K562 (cell line): ENCODE data around the gene SRRT. TPM values are rescaled to one million over a fixed set of nuclear protein-coding genes. Genes with fewer than 3 reads are reported as not detected.

Experiments used
- CCNT2 ChIP-seq: IDR thresholded peaks from 2 replicates; pipeline ENCODE4 v1.6.1; 2011; ENCODE audit warnings: borderline replicate concordance, low read depth, mild to moderate bottlenecking, moderate library complexity, mixed read lengths, low read length; ENCODE audit not compliant: insufficient read length; ENCODE audit errors: extremely low read depth
- CREBBP ChIP-seq: IDR thresholded peaks from one replicate; pipeline ENCODE4 v1.6.1; 2012; ENCODE audit warnings: low read depth, mild to moderate bottlenecking, control low read depth, inconsistent platforms, low read length
- ELF2 ChIP-seq: fragments of 250-450 bp; sonication (Bioruptor Pico); IDR thresholded peaks from 2 replicates; pipeline ENCODE4 v1.5.0; 2021; ENCODE audit warnings: mild to moderate bottlenecking
- EZH2 ChIP-seq: IDR thresholded peaks from 2 replicates; pipeline ENCODE4 v1.6.1; 2012; ENCODE audit warnings: low read depth, mild to moderate bottlenecking, inconsistent platforms, low read length, borderline replicate concordance
- FOXM1 ChIP-seq, 2 experiments: fragments of 450-650 bp in 1 of 2; sonication (generic) in 1 of 2; formaldehyde crosslinking in 1 of 2; IDR thresholded peaks; 2 replicates each; pipeline versions ENCODE4 v1.6.1 to v1.9.0; 2017 to 2022; ENCODE audit warnings: low read depth in 2 of 2, mild to moderate bottlenecking in 2 of 2, missing genetic modification reagents in 1 of 2, moderate library complexity in 1 of 2
- GABPA ChIP-seq: fragments of 200-800 bp; sonication (Bioruptor generic); conservative IDR thresholded peaks from 2 replicates; pipeline ENCODE4 v1.6.1; 2016; ENCODE audit warnings: low read depth, missing genetic modification characterization, missing compliant biosample characterization
- GABPB2 ChIP-seq: fragments of 250-450 bp; sonication (Bioruptor Pico); conservative IDR thresholded peaks from 2 replicates; pipeline ENCODE4 v1.5.1; 2021; ENCODE audit warnings: mild to moderate bottlenecking
- GATAD2B ChIP-seq: fragments of 450-650 bp; IDR thresholded peaks from 2 replicates; pipeline ENCODE4 v1.6.1; 2017; ENCODE audit warnings: mild to moderate bottlenecking, borderline replicate concordance
- NFIX ChIP-seq: fragments of 250-450 bp; sonication (Bioruptor Pico); IDR thresholded peaks from 2 replicates; pipeline ENCODE4 v1.4.0; 2020; ENCODE audit warnings: low read depth, mild to moderate bottlenecking, moderate library complexity
- NR4A1 ChIP-seq, 2 experiments: fragments of 250-450 bp in 1 of 2; fragments of 450-650 bp in 1 of 2; sonication (Bioruptor Pico) in 1 of 2; IDR thresholded peaks; 2 replicates each; pipeline versions ENCODE4 v1.4.0 to v1.6.1; 2016 to 2020; ENCODE audit warnings: mild to moderate bottlenecking in 2 of 2, missing compliant biosample characterization in 1 of 2, missing genetic modification characterization in 1 of 2, moderate library complexity in 1 of 2
- RBM14 ChIP-seq: fragments of 200-400 bp; formaldehyde crosslinking; IDR thresholded peaks from 2 replicates; pipeline ENCODE4 v1.6.1; 2018; ENCODE audit warnings: low read depth, mild to moderate bottlenecking, low read length, moderate library complexity, borderline replicate concordance; ENCODE audit not compliant: insufficient read depth
- RNF2 ChIP-seq: sonication (generic); IDR thresholded peaks from 2 replicates; pipeline ENCODE4 v1.6.1; 2016
- SIN3A ChIP-seq, 2 experiments: fragments of 150-350 bp in 1 of 2; IDR thresholded peaks; 2 replicates each; pipeline ENCODE4 v1.6.1; 2011 to 2016; ENCODE audit warnings: borderline replicate concordance in 2 of 2, low read depth in 2 of 2, low read length in 2 of 2, mild to moderate bottlenecking in 2 of 2, moderate library complexity in 2 of 2; ENCODE audit not compliant: control insufficient read depth in 1 of 2
- TRIM24 ChIP-seq, 2 experiments: fragments of 450-650 bp; IDR thresholded peaks; 2 replicates each; pipeline ENCODE4 v1.6.1; 2016
- UBTF ChIP-seq, 2 experiments: IDR thresholded peaks; 2 replicates each; pipeline ENCODE4 v1.6.1; 2012; ENCODE audit warnings: improper control_type of control experiment in 2 of 2, low read depth in 2 of 2, low read length in 2 of 2, borderline replicate concordance in 1 of 2
- ZNF639 ChIP-seq, 2 experiments: fragments of 200-800 bp in 1 of 2; sonication (Bioruptor generic) in 1 of 2; sonication (generic) in 1 of 2; formaldehyde crosslinking in 1 of 2; IDR thresholded peaks in 1 of 2; conservative IDR thresholded peaks in 1 of 2; 2 replicates each; pipeline versions ENCODE4 v1.5.0 to v1.6.1; 2016 to 2020; ENCODE audit warnings: missing compliant biosample characterization in 1 of 2, missing genetic modification characterization in 1 of 2, missing genetic modification reagents in 1 of 2
- ZNF644 ChIP-seq: fragments of 200-800 bp; sonication (Bioruptor generic); IDR thresholded peaks from 2 replicates; pipeline ENCODE4 v1.6.1; 2016; ENCODE audit warnings: low read depth, missing genetic modification characterization, missing compliant biosample characterization
- ZNF740 ChIP-seq, 3 experiments: fragments of 200-800 bp in 1 of 3; sonication (Bioruptor generic) in 1 of 3; sonication (generic) in 1 of 3; formaldehyde crosslinking in 1 of 3; IDR thresholded peaks; 2 replicates each; pipeline versions ENCODE4 v1.6.1 to v1.8.0; 2016 to 2022; ENCODE audit warnings: mild to moderate bottlenecking in 2 of 3, missing compliant biosample characterization in 2 of 3, missing genetic modification characterization in 2 of 3, missing genetic modification reagents in 1 of 3
- ZNF76 ChIP-seq: fragments of 250-450 bp; sonication (Bioruptor Pico); IDR thresholded peaks from 2 replicates; pipeline ENCODE4 v1.4.0; 2020; ENCODE audit warnings: mild to moderate bottlenecking, moderate library complexity, borderline replicate concordance
- polyA plus RNA-seq, 8 experiments: library from polyadenylated mRNA; depleted of rRNA in 4 of 8; stranded (reverse) in 5 of 8; unstranded in 3 of 8; fragments of >200 nt; fragmentation: Nextera tagmentation in 2 of 8; fragmentation: Illumina TruSeq in 1 of 8; extraction: Ambion mirVana in 2 of 8; extraction: Trizol in 1 of 8; gene quantifications; 2 replicates each; pipeline versions ENCODE4 v1.2.1 to v1.2.3, GENCODE V29; 2011 to 2014; ENCODE audit warnings: inconsistent platforms in 1 of 8, missing spikeins in 1 of 8
- total RNA-seq, 7 experiments: library from RNA; depleted of rRNA in 6 of 7; stranded (reverse); fragments of >200 nt in 6 of 7; fragmentation: Illumina TruSeq in 2 of 7; extraction: Trizol in 2 of 7; gene quantifications; 2 replicates each; pipeline versions ENCODE4 v1.2.1 to v1.2.3, GENCODE V29; 2011 to 2021; ENCODE audit warnings: low replicate concordance in 1 of 7

Gene SRRT
- total and polyA plus RNA-seq, 9 of the 15 experiments (the other 6 are each of a cell fraction or from before 2014, with no cell fraction given), result 10.3 to 263 (median 84.4) TPM

- TF ChIP-seq ZNF740 (CRISPR knock-in tag; IDR thresholded peaks at IDR 0.05) (peak; percentile 79), ZNF740 (tag; IDR thresholded peaks at IDR 0.05) (peak in 1 of 2 experiments; percentile 77; a peak in 2 of 4 replicates), CCNT2 (peak; percentile 21), GABPA (tag) (no peak), UBTF (IDR thresholded peaks at IDR 0.05; ENCODE audit: borderline replicate concordance in 1 of 2, low read depth in 2 of 2, low read length in 2 of 2) (0 out of 4 replicates have a peak, but pooled peaks of 1 of the 2 experiments have one; percentile 27), TRIM24 (IDR thresholded peaks at IDR 0.05) (no peak), GATAD2B (peak; percentile 85), GABPB2 (no peak), EZH2 (no peak), FOXM1 (IDR thresholded peaks at IDR 0.05; ENCODE audit: low read depth) (0 out of 2 replicates have a peak, but pooled peaks have one; percentile 26), FOXM1 (CRISPR knock-in tag; IDR thresholded peaks at IDR 0.05; ENCODE audit: low read depth) (no peak), RNF2 (no peak), NR4A1 (CRISPR knock-in tag; IDR thresholded peaks at IDR 0.05) (no peak), NR4A1 (tag; IDR thresholded peaks at IDR 0.05) (0 out of 2 replicates have a peak, but pooled peaks have one; percentile 34), ELF2 (CRISPR knock-in tag) (no peak), CREBBP (no peak), NFIX (no peak), ZNF639 (CRISPR knock-in tag; conservative IDR thresholded peaks at IDR 0.05 in 1 of 2, IDR thresholded peaks at IDR 0.05 in 1 of 2) (peak in 1 of 2 experiments; percentile 20; a peak in 1 of 4 replicates), SIN3A (IDR thresholded peaks at IDR 0.05; ENCODE audit: borderline replicate concordance in 2 of 2, control insufficient read depth in 1 of 2, low read depth in 2 of 2, low read length in 2 of 2) (0 out of 4 replicates have a peak, but pooled peaks of 1 of the 2 experiments have one; percentile 26), ZNF644 (tag) (no peak), ZNF76 (CRISPR knock-in tag) (no peak), RBM14 (0 out of 2 replicates have a peak, but pooled peaks have one; percentile 39)
Measured at GRCh38 chr7:100826514-100827329, 48.2 kb upstream of the SRRT start (continued).
